22Rv1 (cell line): ENCODE results near the gene TCERG1L.

Experiments
- CTCF ChIP-seq: fragments of 450-650 bp; IDR thresholded peaks from 2 replicates; pipeline ENCODE4 v1.5.1; 2017; ENCODE audit warnings: mild to moderate bottlenecking
- ZFX ChIP-seq: fragments of 450-650 bp; IDR thresholded peaks from 2 replicates; pipeline ENCODE4 v1.6.1; 2017; ENCODE audit warnings: antibody characterized with exemption, borderline replicate concordance

GRCh38 chr10:131071721-131072120, 239.8 kb downstream of the TCERG1L start:
- no peak for TF ChIP-seq CTCF
- no peak for TF ChIP-seq ZFX
